H1 (cell line): ENCODE data around the gene CRABP1. TPM values are rescaled to one million over a fixed set of nuclear protein-coding genes. Genes with fewer than 3 reads are reported as not detected.

Experiments used
- CTCF ChIA-PET: fragments of 300-600 bp; sonication (Branson Sonifier 250); formaldehyde crosslinking; loops from one replicate; lab custom pipeline; 2021; ENCODE audit not compliant: partially characterized antibody; lab: Charles Lee
- POLR2A ChIA-PET: fragments of 300-600 bp; sonication (Branson Sonifier 250); formaldehyde crosslinking; loops from one replicate; lab custom pipeline; 2021; ENCODE audit warnings: inconsistent platforms; ENCODE audit not compliant: partially characterized antibody; lab: Charles Lee
- DNase-seq, 2 experiments: peaks; one replicate each; pipeline versions ENCODE4 v3.0.0 to v3.0.0-alpha.2; 2010 to 2022; ENCODE audit warnings: low spot score in 2 of 2, low read depth in 1 of 2, mixed read lengths in 1 of 2
- FAIRE-seq: peaks from 2 replicates; lab custom pipeline; 2011; peaks lifted over from hg19 to GRCh38; lab: Jason Lieb, UNC
- H2AFZ ChIP-seq: 2 replicates; pipeline ENCODE4 v1.8.1; 2012; ENCODE audit warnings: low read length, inconsistent platforms
- H2AK5ac ChIP-seq: 2 replicates; pipeline ENCODE4 v1.6.1; 2013; ENCODE audit warnings: low read depth, low read length
- H2BK120ac ChIP-seq: replicated peaks from 2 replicates; pipeline ENCODE3; 2013; ENCODE audit warnings: low read depth, low read length, inconsistent platforms
- H2BK12ac ChIP-seq: 2 replicates; pipeline ENCODE4 v1.6.1; 2013; ENCODE audit warnings: low read depth, low read length
- H2BK15ac ChIP-seq: 2 replicates; pipeline ENCODE4 v1.6.1; 2013; ENCODE audit warnings: low read length
- H2BK20ac ChIP-seq: 2 replicates; pipeline ENCODE4 v1.6.1; 2013; ENCODE audit warnings: low read length
- H2BK5ac ChIP-seq: 2 replicates; pipeline ENCODE4 v1.6.1; 2013; ENCODE audit warnings: low read depth, low read length
- H3K14ac ChIP-seq: 2 replicates; pipeline ENCODE4 v1.6.1; 2013; ENCODE audit warnings: inconsistent platforms; ENCODE audit not compliant: insufficient read length
- H3K18ac ChIP-seq: 2 replicates; pipeline ENCODE4 v1.6.1; 2013; ENCODE audit warnings: low read length; ENCODE audit errors: extremely low read depth
- H3K23ac ChIP-seq: 2 replicates; pipeline ENCODE4 v1.6.1; 2013; ENCODE audit warnings: inconsistent platforms; ENCODE audit not compliant: insufficient read length
- H3K23me2 ChIP-seq: 2 replicates; pipeline ENCODE4 v1.6.1; 2013; ENCODE audit warnings: low read depth, low read length
- H3K27ac ChIP-seq: 2 replicates; pipeline ENCODE4 v1.6.1; 2011; ENCODE audit warnings: low read depth, low read length, inconsistent platforms
- H3K27me3 ChIP-seq, 4 experiments: replicated peaks in 1 of 4; 1 replicate in 1 of 4; 2 replicates in 3 of 4; pipeline versions ENCODE4 v1.6.1 to v1.8.1; 2011 to 2013; ENCODE audit warnings: low read length in 3 of 4, mild to moderate bottlenecking in 3 of 4, inconsistent platforms in 2 of 4, mixed read lengths in 2 of 4, moderate library complexity in 1 of 4; ENCODE audit not compliant: control insufficient read depth in 3 of 4, insufficient read depth in 3 of 4; ENCODE audit errors: extremely low read depth in 1 of 4
- H3K36me3 ChIP-seq, 4 experiments: 2 replicates each; pipeline versions ENCODE4 v1.6.1 to v1.8.1; 2011 to 2013; ENCODE audit warnings: mild to moderate bottlenecking in 4 of 4, low read length in 3 of 4, moderate library complexity in 2 of 4, control low read depth in 1 of 4, inconsistent platforms in 1 of 4; ENCODE audit not compliant: insufficient read depth in 4 of 4, control insufficient read depth in 2 of 4
- H3K4ac ChIP-seq: replicated peaks from 2 replicates; pipeline ENCODE3; 2013; ENCODE audit warnings: low read length, low read depth, mixed read lengths, inconsistent platforms; ENCODE audit not compliant: insufficient read length
- H3K4me1 ChIP-seq, 4 experiments: replicated peaks in 1 of 4; 1 replicate in 1 of 4; 2 replicates in 3 of 4; pipeline versions ENCODE4 v1.6.1 to v1.8.1; 2011 to 2013; ENCODE audit warnings: low read length in 3 of 4, inconsistent platforms in 2 of 4, mixed read lengths in 1 of 4; ENCODE audit not compliant: insufficient read depth in 4 of 4, control insufficient read depth in 3 of 4
- H3K4me2 ChIP-seq, 2 experiments: 2 replicates each; pipeline versions ENCODE4 v1.6.1 to v1.8.1; 2011 to 2013; ENCODE audit warnings: low read depth in 2 of 2, low read length in 2 of 2, control low read depth in 1 of 2, inconsistent platforms in 1 of 2, mild to moderate bottlenecking in 1 of 2; ENCODE audit not compliant: insufficient read depth in 1 of 2
- H3K4me3 ChIP-seq, 4 experiments: fragments of 200-600, 300-600 bp in 1 of 4; sonication (generic), shearing (Covaris generic), sonication (Bioruptor Twin) in 1 of 4; 2 replicates each; pipeline versions ENCODE4 v1.5.1 to v1.8.1; 2011 to 2016; ENCODE audit warnings: low read length in 4 of 4, low read depth in 3 of 4, control low read depth in 2 of 4, inconsistent platforms in 2 of 4, mild to moderate bottlenecking in 2 of 4, mixed read lengths in 1 of 4, moderate library complexity in 1 of 4; ENCODE audit not compliant: insufficient read depth in 2 of 4; ENCODE audit errors: extremely low read depth in 1 of 4
- H3K56ac ChIP-seq: replicated peaks from 2 replicates; pipeline ENCODE3; 2013; ENCODE audit warnings: low read depth, mild to moderate bottlenecking, mixed read lengths, low read length, inconsistent platforms; ENCODE audit not compliant: insufficient read length
- H3K79me1 ChIP-seq: 2 replicates; pipeline ENCODE4 v1.6.1; 2013; ENCODE audit warnings: low read depth, low read length, control low read depth
- H3K79me2 ChIP-seq, 2 experiments: 2 replicates each; pipeline versions ENCODE4 v1.6.1 to v1.8.1; 2012 to 2013; ENCODE audit warnings: low read length in 2 of 2, mild to moderate bottlenecking in 2 of 2, inconsistent platforms in 1 of 2; ENCODE audit not compliant: insufficient read depth in 2 of 2, control insufficient read depth in 1 of 2
- H3K9ac ChIP-seq, 4 experiments: replicated peaks in 1 of 4; 1 replicate in 1 of 4; 2 replicates in 3 of 4; pipeline versions ENCODE4 v1.6.1 to v1.8.1; 2011 to 2013; ENCODE audit warnings: low read depth in 3 of 4, low read length in 3 of 4, control low read depth in 2 of 4, mild to moderate bottlenecking in 2 of 4, moderate library complexity in 2 of 4, inconsistent platforms in 1 of 4; ENCODE audit errors: extremely low read depth in 1 of 4
- H3K9me3 ChIP-seq, 2 experiments: 2 replicates each; pipeline versions ENCODE4 v1.6.1 to v1.8.1; 2012 to 2013; ENCODE audit warnings: mild to moderate bottlenecking in 2 of 2, moderate library complexity in 2 of 2, control low read depth in 1 of 2, inconsistent platforms in 1 of 2, low read depth in 1 of 2, low read length in 1 of 2, mixed read lengths in 1 of 2; ENCODE audit not compliant: insufficient read depth in 2 of 2
- H4K20me1 ChIP-seq, 2 experiments: replicated peaks in 1 of 2; 2 replicates each; pipeline versions ENCODE3 to v1.8.1; 2011 to 2013; ENCODE audit warnings: inconsistent platforms in 2 of 2, low read length in 2 of 2, mild to moderate bottlenecking in 1 of 2; ENCODE audit not compliant: insufficient read depth in 2 of 2, control insufficient read depth in 1 of 2
- H4K5ac ChIP-seq: 2 replicates; pipeline ENCODE4 v1.6.1; 2013; ENCODE audit warnings: low read length, low read depth, mixed read lengths, inconsistent platforms; ENCODE audit not compliant: insufficient read length
- H4K8ac ChIP-seq: 2 replicates; pipeline ENCODE4 v1.8.0; 2013; ENCODE audit warnings: mild to moderate bottlenecking, moderate library complexity, low read length, inconsistent platforms; ENCODE audit not compliant: insufficient read depth; ENCODE audit errors: extremely low read depth
- H4K91ac ChIP-seq: replicated peaks from 2 replicates; pipeline ENCODE3; 2013; ENCODE audit warnings: low read length, mixed read lengths, inconsistent platforms; ENCODE audit not compliant: insufficient read length
- EZH2 ChIP-seq: fragments of 200-600 bp; sonication (generic); IDR thresholded peaks from 2 replicates; pipeline ENCODE4 v1.7.1; 2012; ENCODE audit warnings: low read depth, mild to moderate bottlenecking, moderate library complexity, low read length, inconsistent platforms; ENCODE audit not compliant: severe bottlenecking
- KDM1A ChIP-seq: fragments of 200-600, 300-600 bp; sonication (generic); IDR thresholded peaks from 2 replicates; pipeline ENCODE4 v1.7.1; 2016; ENCODE audit warnings: mild to moderate bottlenecking, low read length, borderline replicate concordance
- NRF1 ChIP-seq: IDR thresholded peaks from 2 replicates; pipeline ENCODE4 v1.6.1; 2011; ENCODE audit warnings: mild to moderate bottlenecking, low read depth, low read length, improper control_type of control experiment
- TBP ChIP-seq: IDR thresholded peaks from 2 replicates; pipeline ENCODE4 v1.6.1; 2011; ENCODE audit warnings: low read depth, low read length, improper control_type of control experiment
- WGBS, 2 experiments: shearing (Covaris generic) in 1 of 2; methylation state at CpG; one replicate each; pipeline versions ENCODE4 v1.1.6 to v1.1.7; 2013 to 2015; ENCODE audit warnings: low lambda C conversion rate in 2 of 2, mixed read lengths in 2 of 2, inconsistent platforms in 1 of 2, low coverage in 1 of 2, missing lambda C conversion rate in 1 of 2; ENCODE audit not compliant: insufficient replicate concordance in 2 of 2, insufficient coverage in 1 of 2, insufficient read length in 1 of 2; ENCODE audit errors: extremely low coverage in 1 of 2, missing lambda C conversion rate in 1 of 2; 5-methylcytosine and 5-hydroxymethylcytosine counted together
- polyA plus RNA-seq, 7 experiments: library from polyadenylated mRNA; depleted of rRNA in 3 of 7; stranded (reverse) in 5 of 7; unstranded in 2 of 7; fragments of >200 nt in 5 of 7; fragments of 200-250 nt in 2 of 7; gene quantifications; 1 replicate in 5 of 7; 2 replicates in 1 of 7; 4 replicates in 1 of 7; pipeline versions ENCODE4 v1.2.1 to v1.2.3, GENCODE V29; 2011 to 2013; ENCODE audit warnings: missing spikeins in 2 of 7, mixed read lengths in 2 of 7
- total RNA-seq: library from RNA; stranded (reverse); fragmentation: NEBNext Ultra II Directional; extraction: Animal tissue kit (Norgen Biotek cat#: 25700); gene quantifications from 2 replicates; pipeline ENCODE4 v1.2.1, GENCODE V29; 2021

The CRABP1 gene
- total and polyA plus RNA-seq, 2 of the 8 experiments (the other 6 are each of a cell fraction or from before 2014, with no cell fraction given): 385 to 655 TPM

GRCh38 chr15:78365917-78366316 is 25.8 kb downstream of the CRABP1 start:
- Histone ChIP-seq H3K4me3 (no peak overlapping the region), H2BK20ac (no peak overlapping the region), H4K20me1 (no peaks in the 10 kb centered on the region), H2AK5ac (no peak overlapping the region), H3K36me3 (no peaks in the 10 kb centered on the region), H2BK120ac (no peak overlapping the region), H2BK15ac (no peak overlapping the region), H3K4ac (no peak overlapping the region), H3K23me2 (no peaks in the 10 kb centered on the region), H2BK12ac (no peak overlapping the region), H3K4me1 (peaks cover 0 to 8% (median 1%) of the 10 kb centered on the region in 4 experiments; a peak in 3 of 7 replicates), H4K8ac (no peak overlapping the region), H4K91ac (no peak overlapping the region), H2BK5ac (no peak overlapping the region), H3K23ac (no peak overlapping the region), H3K4me2 (no peak overlapping the region), H3K18ac (no peak overlapping the region), H3K9ac (no peak overlapping the region), H3K56ac (no peak overlapping the region), H3K27ac (no peak overlapping the region), H3K9me3 (no peaks in the 10 kb centered on the region), H2AFZ (no peak overlapping the region), H3K14ac (no peak overlapping the region), H3K79me1 (no peaks in the 10 kb centered on the region), H3K27me3 (peaks cover 0 to 2% (median 0%) of the 10 kb centered on the region in 4 experiments; a peak in 1 of 7 replicates), H4K5ac (no peak overlapping the region), H3K79me2 (no peaks in the 10 kb centered on the region)
- FAIRE-seq: no peak
- 80% methylated on average over 8 of the region's 8 CpGs; no CpG with 5 or more reads in 1 of the 2 experiments for WGBS, 2 experiments
- ChIA-PET POLR2A (interaction anchor here (1.1 to 1.2 kb wide), 3 partner anchors 9 to 72 kb away, joined by 3 to 4 read pairs (median 3); partner anchors contain the start of gene IREB2), CTCF (interaction anchor here (0.7 to 1.3 kb wide), 6 partner anchors 13 to 268 kb away, joined by 3 to 5 read pairs (median 3); no protein-coding TSS in a partner anchor)
- no peak for DNase-seq
- no peak for TF ChIP-seq EZH2
- TF ChIP-seq NRF1: no peak
- no peak for TF ChIP-seq TBP
- no peak for TF ChIP-seq KDM1A
